ENCODE data around the gene EGLN2. TPM values are rescaled to one million over a fixed set of nuclear protein-coding genes. Genes with fewer than 3 reads are reported as not detected.

The EGLN2 gene
- total and polyA plus RNA-seq, 9 of the 15 experiments (the other 6 are each of a cell fraction or from before 2014, with no cell fraction given) = 9.6 to 114 (median 71.0) TPM

GRCh38 chr19:40750874-40751537, 48.0 kb upstream of the EGLN2 start, which contains the start of gene SNRPA (continued):
- TF ChIP-seq RBFOX2 (IDR thresholded peaks at IDR 0.05; ENCODE audit: low read depth, low read length) (peak; percentile 92), MTF1 (CRISPR knock-in tag; IDR thresholded peaks at IDR 0.05; ENCODE audit: borderline replicate concordance) (no peak), CREB3L1 (IDR thresholded peaks at IDR 0.05; ENCODE audit: borderline replicate concordance, low read depth) (peak; percentile 40; the same call in 1 of the 2 replicates), FOXK2 (conservative IDR thresholded peaks at IDR 0.05 in 1 of 2, IDR thresholded peaks at IDR 0.05 in 1 of 2; ENCODE audit: low read depth in 2 of 2) (0 out of 4 replicates have a peak, but pooled peaks have one; percentile 33 to 40), NR2C2 (CRISPR knock-in tag; IDR thresholded peaks at IDR 0.05) (no peak), NR2C2 (tag; IDR thresholded peaks at IDR 0.05) (no peak), CEBPB (tag; IDR thresholded peaks at IDR 0.05) (no peak), TBL1XR1 (IDR thresholded peaks at IDR 0.05; ENCODE audit: low read length in 2 of 2) (0 out of 4 replicates have a peak, but pooled peaks of 1 of the 2 experiments have one; percentile 8), FUS (optimal IDR thresholded peaks at IDR 0.05; ENCODE audit: low read depth, low read length) (no peak), TOE1 (IDR thresholded peaks at IDR 0.05; ENCODE audit: borderline replicate concordance) (no peak), TOE1 (CRISPR knock-in tag; IDR thresholded peaks at IDR 0.05; ENCODE audit: borderline replicate concordance, low read depth) (peak; percentile 90; the same call in 1 of the 2 replicates), ZNF224 (CRISPR knock-in tag; IDR thresholded peaks at IDR 0.05) (no peak), HIVEP1 (CRISPR knock-in tag; IDR thresholded peaks at IDR 0.05) (0 out of 2 replicates have a peak, but pooled peaks have one; percentile 10), CREM (IDR thresholded peaks at IDR 0.05; ENCODE audit: low read depth) (peak; percentile 90), MXI1 (IDR thresholded peaks at IDR 0.05; ENCODE audit: low read depth, low read length) (peak; percentile 76; the same call in 1 of the 2 replicates), RBM25 (IDR thresholded peaks at IDR 0.05; ENCODE audit: low read depth, low read length, severe bottlenecking) (peak; percentile 2), GTF2B (IDR thresholded peaks at IDR 0.05; ENCODE audit: extremely low read depth, insufficient read length) (no peak), THRAP3 (IDR thresholded peaks at IDR 0.05; ENCODE audit: borderline replicate concordance) (peak; percentile 64)
- TF ChIP-seq, protein P1, sequence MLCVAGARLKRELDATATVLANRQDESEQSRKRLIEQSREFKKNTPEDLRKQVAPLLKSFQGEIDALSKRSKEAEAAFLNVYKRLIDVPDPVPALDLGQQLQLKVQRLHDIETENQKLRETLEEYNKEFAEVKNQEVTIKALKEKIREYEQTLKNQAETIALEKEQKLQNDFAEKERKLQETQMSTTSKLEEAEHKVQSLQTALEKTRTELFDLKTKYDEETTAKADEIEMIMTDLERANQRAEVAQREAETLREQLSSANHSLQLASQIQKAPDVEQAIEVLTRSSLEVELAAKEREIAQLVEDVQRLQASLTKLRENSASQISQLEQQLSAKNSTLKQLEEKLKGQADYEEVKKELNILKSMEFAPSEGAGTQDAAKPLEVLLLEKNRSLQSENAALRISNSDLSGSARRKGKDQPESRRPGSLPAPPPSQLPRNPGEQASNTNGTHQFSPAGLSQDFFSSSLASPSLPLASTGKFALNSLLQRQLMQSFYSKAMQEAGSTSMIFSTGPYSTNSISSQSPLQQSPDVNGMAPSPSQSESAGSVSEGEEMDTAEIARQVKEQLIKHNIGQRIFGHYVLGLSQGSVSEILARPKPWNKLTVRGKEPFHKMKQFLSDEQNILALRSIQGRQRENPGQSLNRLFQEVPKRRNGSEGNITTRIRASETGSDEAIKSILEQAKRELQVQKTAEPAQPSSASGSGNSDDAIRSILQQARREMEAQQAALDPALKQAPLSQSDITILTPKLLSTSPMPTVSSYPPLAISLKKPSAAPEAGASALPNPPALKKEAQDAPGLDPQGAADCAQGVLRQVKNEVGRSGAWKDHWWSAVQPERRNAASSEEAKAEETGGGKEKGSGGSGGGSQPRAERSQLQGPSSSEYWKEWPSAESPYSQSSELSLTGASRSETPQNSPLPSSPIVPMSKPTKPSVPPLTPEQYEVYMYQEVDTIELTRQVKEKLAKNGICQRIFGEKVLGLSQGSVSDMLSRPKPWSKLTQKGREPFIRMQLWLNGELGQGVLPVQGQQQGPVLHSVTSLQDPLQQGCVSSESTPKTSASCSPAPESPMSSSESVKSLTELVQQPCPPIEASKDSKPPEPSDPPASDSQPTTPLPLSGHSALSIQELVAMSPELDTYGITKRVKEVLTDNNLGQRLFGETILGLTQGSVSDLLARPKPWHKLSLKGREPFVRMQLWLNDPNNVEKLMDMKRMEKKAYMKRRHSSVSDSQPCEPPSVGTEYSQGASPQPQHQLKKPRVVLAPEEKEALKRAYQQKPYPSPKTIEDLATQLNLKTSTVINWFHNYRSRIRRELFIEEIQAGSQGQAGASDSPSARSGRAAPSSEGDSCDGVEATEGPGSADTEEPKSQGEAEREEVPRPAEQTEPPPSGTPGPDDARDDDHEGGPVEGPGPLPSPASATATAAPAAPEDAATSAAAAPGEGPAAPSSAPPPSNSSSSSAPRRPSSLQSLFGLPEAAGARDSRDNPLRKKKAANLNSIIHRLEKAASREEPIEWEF (CRISPR knock-in tag; IDR thresholded peaks at IDR 0.05) = no peak

Measured in K562 (cell line).